ENCODE data around the gene CHADL.

DNA sequence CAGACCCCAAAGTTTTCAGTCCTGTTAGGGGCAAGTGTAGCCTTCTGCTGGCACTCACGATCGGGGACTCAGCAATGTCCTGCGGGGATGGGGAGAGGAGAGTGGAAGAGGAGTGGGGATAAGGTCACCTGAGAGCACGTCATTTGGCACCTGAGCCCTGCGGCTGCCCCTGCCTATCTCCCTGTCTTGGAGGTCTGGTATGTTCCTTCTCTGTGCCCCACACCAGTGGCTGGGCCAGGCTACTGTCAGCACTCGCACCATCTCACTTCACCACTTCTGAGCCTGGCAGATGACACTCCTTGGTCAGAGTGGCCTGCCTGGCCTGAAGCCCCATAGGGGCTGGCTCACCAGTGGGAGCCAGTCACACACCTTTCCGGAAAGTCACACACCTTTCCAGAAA, 20.1 kb upstream of the CHADL start:
- TF ChIP-seq EZH2 (IDR thresholded peaks at IDR 0.05; ENCODE audit: low read length): no peak
- TF ChIP-seq, protein P1, sequence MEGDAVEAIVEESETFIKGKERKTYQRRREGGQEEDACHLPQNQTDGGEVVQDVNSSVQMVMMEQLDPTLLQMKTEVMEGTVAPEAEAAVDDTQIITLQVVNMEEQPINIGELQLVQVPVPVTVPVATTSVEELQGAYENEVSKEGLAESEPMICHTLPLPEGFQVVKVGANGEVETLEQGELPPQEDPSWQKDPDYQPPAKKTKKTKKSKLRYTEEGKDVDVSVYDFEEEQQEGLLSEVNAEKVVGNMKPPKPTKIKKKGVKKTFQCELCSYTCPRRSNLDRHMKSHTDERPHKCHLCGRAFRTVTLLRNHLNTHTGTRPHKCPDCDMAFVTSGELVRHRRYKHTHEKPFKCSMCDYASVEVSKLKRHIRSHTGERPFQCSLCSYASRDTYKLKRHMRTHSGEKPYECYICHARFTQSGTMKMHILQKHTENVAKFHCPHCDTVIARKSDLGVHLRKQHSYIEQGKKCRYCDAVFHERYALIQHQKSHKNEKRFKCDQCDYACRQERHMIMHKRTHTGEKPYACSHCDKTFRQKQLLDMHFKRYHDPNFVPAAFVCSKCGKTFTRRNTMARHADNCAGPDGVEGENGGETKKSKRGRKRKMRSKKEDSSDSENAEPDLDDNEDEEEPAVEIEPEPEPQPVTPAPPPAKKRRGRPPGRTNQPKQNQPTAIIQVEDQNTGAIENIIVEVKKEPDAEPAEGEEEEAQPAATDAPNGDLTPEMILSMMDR (optimal IDR thresholded peaks at IDR 0.05 in 1 of 3, IDR thresholded peaks at IDR 0.05 in 1 of 3, conservative IDR thresholded peaks at IDR 0.05 in 1 of 3; ENCODE audit: extremely low read depth in 1 of 3, insufficient read depth in 2 of 3, low read length in 3 of 3): no peak
